Fibroblast of mammary gland (primary cell): ENCODE data around the gene B4GALNT3.

ENCODE experiments used
- DNase-seq: peaks from one replicate; pipeline ENCODE4 v3.0.0-alpha.2; 2010; ENCODE audit warnings: low read depth
- H3K4me3 ChIP-seq: 2 replicates; pipeline ENCODE4 v1.5.1; 2011; ENCODE audit warnings: low read depth, mild to moderate bottlenecking, low read length, moderate library complexity; ENCODE audit not compliant: control insufficient read depth
- CTCF ChIP-seq: conservative IDR thresholded peaks from 2 replicates; pipeline ENCODE4 v1.5.1; 2011; ENCODE audit warnings: low read depth, low read length, inconsistent platforms; ENCODE audit not compliant: control insufficient read depth, insufficient read depth

B4GALNT3 gene

DNA sequence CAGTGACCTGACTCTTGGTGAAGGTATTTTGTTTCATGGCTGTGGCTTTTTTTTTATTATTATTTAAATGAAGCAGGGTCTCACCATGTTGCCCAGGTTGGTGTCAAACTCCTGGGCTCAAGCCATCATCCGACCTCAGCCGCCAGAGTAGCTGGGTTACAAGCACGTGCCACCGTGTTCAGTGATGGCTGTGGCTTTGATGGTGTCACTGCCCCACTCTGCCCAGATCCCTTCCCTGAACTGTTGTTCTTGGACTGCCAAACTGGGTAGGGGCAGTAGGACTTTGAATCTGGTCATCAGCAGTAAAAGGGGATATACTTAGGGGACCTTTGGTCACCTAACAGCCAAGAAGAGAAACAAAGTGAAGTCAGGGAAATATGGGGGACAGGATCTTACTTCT, 19.4 kb downstream of the B4GALNT3 start:
- H3K4me3 ChIP-seq: no peak overlapping the region
- DNase-seq: no peak
- TF ChIP-seq CTCF: no peak

DNA sequence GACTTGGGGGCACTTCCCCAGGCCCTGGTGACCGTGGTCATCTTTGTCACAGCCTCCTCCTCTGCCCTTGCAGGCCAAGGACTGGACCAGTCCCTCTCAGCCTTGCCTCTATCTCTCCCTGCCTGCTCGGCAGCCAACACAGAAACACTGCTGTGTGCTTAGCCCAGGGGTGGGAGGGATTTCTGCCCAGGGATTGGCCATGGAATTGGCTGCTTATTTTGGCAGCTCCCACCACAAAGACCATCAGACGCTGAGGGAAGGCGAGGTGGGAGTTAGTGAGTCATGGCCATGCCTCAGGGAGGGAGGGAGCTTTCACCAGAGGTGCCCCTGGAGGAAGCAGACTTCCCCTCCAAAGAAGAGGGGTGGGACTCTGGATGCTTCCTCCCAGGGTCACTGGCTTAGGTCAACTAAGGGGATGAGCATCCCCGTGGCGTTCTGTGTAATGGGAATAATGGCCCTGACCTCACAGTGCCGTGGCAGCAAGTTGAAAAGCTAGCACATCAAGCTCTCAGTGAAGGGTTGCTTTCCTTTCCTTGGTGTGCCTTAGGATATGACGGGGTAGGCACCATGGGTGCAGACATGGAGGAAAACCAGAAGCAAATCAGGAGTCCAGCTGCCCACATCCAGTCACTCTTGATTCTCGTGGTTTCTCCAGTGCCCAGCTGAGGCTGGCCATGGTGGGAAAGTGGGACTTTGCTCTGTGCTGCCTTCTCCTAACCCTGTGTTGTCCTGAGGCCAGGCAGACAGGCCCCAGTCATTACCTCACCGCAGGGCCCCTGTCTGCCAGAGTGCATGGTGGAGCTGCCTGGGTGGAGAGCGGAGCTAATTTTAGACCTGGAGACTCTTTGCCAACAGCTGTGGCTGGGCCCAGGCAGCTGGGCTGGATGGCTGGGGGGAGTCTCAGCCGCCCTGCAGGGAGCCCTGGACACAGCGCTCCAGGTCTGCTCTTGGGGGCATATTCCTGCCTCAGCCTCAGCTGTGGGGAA, 21.4 kb downstream of the B4GALNT3 start:
- peak; percentile 31 for DNase-seq
- TF ChIP-seq CTCF: no peak

GRCh38 chr12:482061-482460, 22.3 kb downstream of the B4GALNT3 start:
- no peak for TF ChIP-seq CTCF
- no peak overlapping the region for H3K4me3 ChIP-seq
- no peak for DNase-seq

More for the DNA sequence above, 21.4 kb downstream of the B4GALNT3 start:
- H3K4me3 ChIP-seq: no peak overlapping the region

DNA sequence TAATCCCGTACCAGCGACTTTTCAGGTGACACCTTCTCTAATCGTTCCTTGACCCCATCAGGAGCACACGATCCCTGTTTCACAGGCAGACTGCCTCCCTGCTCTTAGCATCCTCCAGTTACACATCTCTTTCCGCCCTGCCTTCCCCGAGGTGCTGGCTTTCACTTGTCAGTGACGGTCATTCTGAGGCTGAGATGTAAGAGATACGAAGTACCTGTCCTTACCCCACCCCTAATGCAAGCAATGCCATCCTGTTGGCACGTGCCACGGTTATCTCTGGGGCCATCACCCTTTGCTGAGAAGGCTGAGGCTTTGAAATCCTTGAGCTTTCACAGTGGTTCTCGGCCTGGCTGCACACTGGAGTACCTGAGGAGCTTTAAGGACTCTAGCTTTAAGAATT, 24.4 kb downstream of the B4GALNT3 start:
- DNase-seq: no peak
- no peak for TF ChIP-seq CTCF
- H3K4me3 ChIP-seq: no peak overlapping the region

DNA sequence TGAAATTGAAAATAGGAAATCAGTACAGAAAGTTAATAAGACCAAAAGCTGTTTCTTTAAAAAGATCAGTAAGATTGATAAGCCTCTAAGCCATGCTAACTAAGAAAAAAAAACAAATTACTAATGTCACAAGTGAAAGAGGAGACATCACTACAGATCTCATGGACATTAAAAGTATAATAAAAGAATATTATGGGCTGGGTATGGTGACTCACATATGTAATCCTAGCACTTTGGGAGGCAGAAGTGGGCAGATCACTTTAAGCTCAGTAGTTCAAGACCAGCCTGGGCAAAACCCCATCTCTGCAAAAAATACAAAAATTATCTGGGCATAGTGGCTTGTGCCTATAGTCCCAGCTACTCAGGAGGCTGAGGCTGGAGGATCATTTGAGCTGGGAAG, 30.5 kb downstream of the B4GALNT3 start:
- no peak for DNase-seq
- TF ChIP-seq CTCF: no peak

GRCh38 chr12:495466-495865, 35.7 kb downstream of the B4GALNT3 start:
- TF ChIP-seq CTCF: no peak
- DNase-seq: no peak
- no peak overlapping the region for H3K4me3 ChIP-seq

More for the DNA sequence above, 30.5 kb downstream of the B4GALNT3 start:
- no peak overlapping the region for H3K4me3 ChIP-seq
